ENCODE results near the gene TBC1D1. TPM values are rescaled to one million over a fixed set of nuclear protein-coding genes. Genes with fewer than 3 reads are reported as not detected.

TBC1D1 gene
- polyA plus RNA-seq, 3 donors: 23.3 to 70.0 (median 31.5) TPM

GRCh38 chr4:37910091-37910486 is 19.2 kb downstream of the TBC1D1 start:
- H3K4me1 Mint-ChIP-seq: peaks cover 33% of the 10 kb centered on the region
- H3K36me3 ChIP-seq (replicated peaks in 1 of 2; ENCODE audit: control insufficient read depth in 1 of 2, insufficient read depth in 2 of 2, low read length in 2 of 2): peaks cover 7 to 50% of the 10 kb centered on the region in 2 donors
- DNase-seq: no peak
- H3K9me3 Mint-ChIP-seq: no peaks in the 10 kb centered on the region
- no peak overlapping the region for H2AFZ ChIP-seq (ENCODE audit: insufficient read depth, low read depth, low read length, poor library complexity, severe bottlenecking)
- peaks cover 87% of the 10 kb centered on the region for H3K79me2 ChIP-seq (ENCODE audit: insufficient read depth, low read length)
- no peak overlapping the region for H3K27ac ChIP-seq (ENCODE audit: low read depth in 1 of 2, low read length in 2 of 2)
- H3K4me2 ChIP-seq (replicated peaks; ENCODE audit: extremely low read depth, low read length, poor library complexity, severe bottlenecking): no peak overlapping the region
- intact Hi-C loops (cut with micrococcal nuclease): no loop called here
- H3K4me3 ChIP-seq (replicated peaks in 1 of 3; ENCODE audit: low read depth in 2 of 3, low read length in 3 of 3): no peak overlapping the region
- no CpG with 5 or more reads among the region's 1 CpG for WGBS (ENCODE audit: insufficient coverage)
- no peaks in the 10 kb centered on the region for H3K27me3 ChIP-seq (ENCODE audit: control insufficient read depth in 2 of 2, insufficient read depth in 2 of 2, low read length in 2 of 2)
- H3K9ac ChIP-seq (ENCODE audit: insufficient read depth, low read length, poor library complexity, severe bottlenecking): no peak overlapping the region
- H4K20me1 ChIP-seq (ENCODE audit: insufficient read depth, low read length): peaks cover 89% of the 10 kb centered on the region
- no peak overlapping the region for H3K4me3 Mint-ChIP-seq
- no peak for TF ChIP-seq CTCF (IDR thresholded peaks at IDR 0.05)
- H3K27ac Mint-ChIP-seq: no peak overlapping the region
- H3K9me3 ChIP-seq (replicated peaks in 1 of 2; ENCODE audit: control insufficient read depth in 1 of 2, insufficient read depth in 1 of 2, low read length in 2 of 2): no peaks in the 10 kb centered on the region
- peaks cover 32 to 41% of the 10 kb centered on the region in 2 donors for H3K36me3 Mint-ChIP-seq
- H3K4me1 ChIP-seq (ENCODE audit: control insufficient read depth in 1 of 2, insufficient read depth in 2 of 2, low read length in 2 of 2): peaks cover 12 to 13% of the 10 kb centered on the region in 2 donors
- no peaks in the 10 kb centered on the region for H3K27me3 Mint-ChIP-seq (ENCODE audit: low read depth in 3 of 3)

GRCh38 chr4:37914539-37914938 is 23.7 kb downstream of the TBC1D1 start:
- H4K20me1 ChIP-seq (ENCODE audit: insufficient read depth, low read length): peaks cover 85% of the 10 kb centered on the region
- WGBS (ENCODE audit: insufficient coverage): 100% methylated on average over 3 of the region's 3 CpGs

More at GRCh38 chr4:37914539-37914938, 23.7 kb downstream of the TBC1D1 start:
- Histone ChIP-seq H2AFZ (ENCODE audit: insufficient read depth, low read depth, low read length, poor library complexity, severe bottlenecking) (no peak overlapping the region), H3K9me3 (replicated peaks in 1 of 2; ENCODE audit: control insufficient read depth in 1 of 2, insufficient read depth in 1 of 2, low read length in 2 of 2) (no peaks in the 10 kb centered on the region), H3K4me1 (ENCODE audit: control insufficient read depth in 1 of 2, insufficient read depth in 2 of 2, low read length in 2 of 2) (no peaks in the 10 kb centered on the region), H3K4me2 (replicated peaks; ENCODE audit: extremely low read depth, low read length, poor library complexity, severe bottlenecking) (no peak overlapping the region), H3K9ac (ENCODE audit: insufficient read depth, low read length, poor library complexity, severe bottlenecking) (no peak overlapping the region), H3K27me3 (ENCODE audit: control insufficient read depth in 2 of 2, insufficient read depth in 2 of 2, low read length in 2 of 2) (no peaks in the 10 kb centered on the region), H3K27ac (ENCODE audit: low read depth in 1 of 2, low read length in 2 of 2) (no peak overlapping the region), H3K36me3 (replicated peaks in 1 of 2; ENCODE audit: control insufficient read depth in 1 of 2, insufficient read depth in 2 of 2, low read length in 2 of 2) (peaks cover 6 to 32% of the 10 kb centered on the region in 2 donors), H3K79me2 (ENCODE audit: insufficient read depth, low read length) (peaks cover 62% of the 10 kb centered on the region), H3K4me3 (replicated peaks in 1 of 3; ENCODE audit: low read depth in 2 of 3, low read length in 3 of 3) (no peak overlapping the region)
- intact Hi-C loops (cut with micrococcal nuclease): no loop called here
- DNase-seq: no peak
- Mint-ChIP-seq H3K4me1 (peaks cover 12% of the 10 kb centered on the region), H3K27ac (no peak overlapping the region), H3K27me3 (ENCODE audit: low read depth in 3 of 3) (no peaks in the 10 kb centered on the region), H3K4me3 (no peak overlapping the region), H3K36me3 (peaks cover 25 to 26% of the 10 kb centered on the region in 2 donors), H3K9me3 (no peaks in the 10 kb centered on the region)
- no peak for TF ChIP-seq CTCF (IDR thresholded peaks at IDR 0.05)

All from CD14-positive monocyte (primary cell).